Neural cell (in vitro differentiated cells): ENCODE results near the gene KIF20B.

Experiments
- EP300 ChIP-seq: fragments of 450-650 bp; conservative IDR thresholded peaks from 2 replicates; pipeline ENCODE4 v1.6.1; 2014; ENCODE audit warnings: antibody characterized with exemption, mild to moderate bottlenecking, moderate library complexity; ENCODE audit not compliant: poor library complexity, severe bottlenecking
- EZH2 ChIP-seq: fragments of 200-600, 300-800 bp; shearing (Covaris generic), sonication (generic); IDR thresholded peaks from 2 replicates; pipeline ENCODE4 v1.6.1; 2014; ENCODE audit warnings: antibody characterized with exemption, low read length, borderline replicate concordance, mild to moderate bottlenecking; ENCODE audit not compliant: insufficient read depth, poor library complexity, severe bottlenecking
- RAD21 ChIP-seq: fragments of 450-650 bp; conservative IDR thresholded peaks from 2 replicates; pipeline ENCODE4 v1.6.1; 2014; ENCODE audit warnings: antibody characterized with exemption, mild to moderate bottlenecking, moderate library complexity
- SMC3 ChIP-seq: fragments of 450-650 bp; conservative IDR thresholded peaks from 2 replicates; pipeline ENCODE4 v1.6.1; 2014; ENCODE audit warnings: antibody characterized with exemption, mild to moderate bottlenecking, moderate library complexity; ENCODE audit not compliant: poor library complexity
- TAF1 ChIP-seq: IDR thresholded peaks from 2 replicates; pipeline ENCODE4 v1.6.1; 2012; ENCODE audit warnings: low read depth
- TF ChIP-seq, protein P1 (sequence below): IDR thresholded peaks from 2 replicates; pipeline ENCODE4 v1.6.1; 2012; ENCODE audit warnings: borderline replicate concordance
- TF ChIP-seq, protein P2 (sequence below): fragments of 450-650 bp; IDR thresholded peaks from 2 replicates; pipeline ENCODE4 v1.5.1; 2014; ENCODE audit warnings: antibody characterized with exemption, mild to moderate bottlenecking, moderate library complexity; ENCODE audit not compliant: poor library complexity, severe bottlenecking

DNA sequence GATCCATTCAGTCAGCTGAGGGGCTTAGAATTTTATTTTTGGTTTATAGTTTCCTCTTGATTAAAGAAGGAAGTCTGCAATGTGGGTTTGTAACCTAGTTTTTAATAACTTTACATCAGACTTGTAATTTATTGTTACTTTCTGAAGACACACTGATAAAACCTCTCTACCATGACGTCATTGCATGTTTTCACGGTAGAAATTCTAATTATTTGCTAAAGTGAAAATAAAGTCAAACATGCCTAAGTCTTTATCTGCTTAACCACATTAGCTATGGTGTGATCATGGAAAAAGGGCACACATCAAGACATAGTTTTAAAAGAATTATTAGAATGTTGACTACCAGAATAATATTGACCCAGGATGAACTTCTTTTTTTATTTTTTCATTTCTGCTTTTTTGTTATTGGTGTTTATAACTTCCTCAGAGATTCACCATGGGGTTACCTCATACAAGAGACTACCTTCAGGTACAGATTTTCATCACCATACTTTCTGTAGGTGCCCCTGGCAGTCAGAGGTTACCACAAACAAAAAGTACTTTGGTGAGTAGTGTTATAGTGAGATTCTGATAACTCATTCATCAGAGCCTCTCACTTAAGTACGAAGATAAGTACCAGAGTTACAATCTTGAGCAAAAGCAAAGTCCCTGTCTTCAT lies 49.3 kb upstream of the KIF20B start:
- TF ChIP-seq, protein P1, sequence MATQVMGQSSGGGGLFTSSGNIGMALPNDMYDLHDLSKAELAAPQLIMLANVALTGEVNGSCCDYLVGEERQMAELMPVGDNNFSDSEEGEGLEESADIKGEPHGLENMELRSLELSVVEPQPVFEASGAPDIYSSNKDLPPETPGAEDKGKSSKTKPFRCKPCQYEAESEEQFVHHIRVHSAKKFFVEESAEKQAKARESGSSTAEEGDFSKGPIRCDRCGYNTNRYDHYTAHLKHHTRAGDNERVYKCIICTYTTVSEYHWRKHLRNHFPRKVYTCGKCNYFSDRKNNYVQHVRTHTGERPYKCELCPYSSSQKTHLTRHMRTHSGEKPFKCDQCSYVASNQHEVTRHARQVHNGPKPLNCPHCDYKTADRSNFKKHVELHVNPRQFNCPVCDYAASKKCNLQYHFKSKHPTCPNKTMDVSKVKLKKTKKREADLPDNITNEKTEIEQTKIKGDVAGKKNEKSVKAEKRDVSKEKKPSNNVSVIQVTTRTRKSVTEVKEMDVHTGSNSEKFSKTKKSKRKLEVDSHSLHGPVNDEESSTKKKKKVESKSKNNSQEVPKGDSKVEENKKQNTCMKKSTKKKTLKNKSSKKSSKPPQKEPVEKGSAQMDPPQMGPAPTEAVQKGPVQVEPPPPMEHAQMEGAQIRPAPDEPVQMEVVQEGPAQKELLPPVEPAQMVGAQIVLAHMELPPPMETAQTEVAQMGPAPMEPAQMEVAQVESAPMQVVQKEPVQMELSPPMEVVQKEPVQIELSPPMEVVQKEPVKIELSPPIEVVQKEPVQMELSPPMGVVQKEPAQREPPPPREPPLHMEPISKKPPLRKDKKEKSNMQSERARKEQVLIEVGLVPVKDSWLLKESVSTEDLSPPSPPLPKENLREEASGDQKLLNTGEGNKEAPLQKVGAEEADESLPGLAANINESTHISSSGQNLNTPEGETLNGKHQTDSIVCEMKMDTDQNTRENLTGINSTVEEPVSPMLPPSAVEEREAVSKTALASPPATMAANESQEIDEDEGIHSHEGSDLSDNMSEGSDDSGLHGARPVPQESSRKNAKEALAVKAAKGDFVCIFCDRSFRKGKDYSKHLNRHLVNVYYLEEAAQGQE = no peak
- TF ChIP-seq, protein P2, sequence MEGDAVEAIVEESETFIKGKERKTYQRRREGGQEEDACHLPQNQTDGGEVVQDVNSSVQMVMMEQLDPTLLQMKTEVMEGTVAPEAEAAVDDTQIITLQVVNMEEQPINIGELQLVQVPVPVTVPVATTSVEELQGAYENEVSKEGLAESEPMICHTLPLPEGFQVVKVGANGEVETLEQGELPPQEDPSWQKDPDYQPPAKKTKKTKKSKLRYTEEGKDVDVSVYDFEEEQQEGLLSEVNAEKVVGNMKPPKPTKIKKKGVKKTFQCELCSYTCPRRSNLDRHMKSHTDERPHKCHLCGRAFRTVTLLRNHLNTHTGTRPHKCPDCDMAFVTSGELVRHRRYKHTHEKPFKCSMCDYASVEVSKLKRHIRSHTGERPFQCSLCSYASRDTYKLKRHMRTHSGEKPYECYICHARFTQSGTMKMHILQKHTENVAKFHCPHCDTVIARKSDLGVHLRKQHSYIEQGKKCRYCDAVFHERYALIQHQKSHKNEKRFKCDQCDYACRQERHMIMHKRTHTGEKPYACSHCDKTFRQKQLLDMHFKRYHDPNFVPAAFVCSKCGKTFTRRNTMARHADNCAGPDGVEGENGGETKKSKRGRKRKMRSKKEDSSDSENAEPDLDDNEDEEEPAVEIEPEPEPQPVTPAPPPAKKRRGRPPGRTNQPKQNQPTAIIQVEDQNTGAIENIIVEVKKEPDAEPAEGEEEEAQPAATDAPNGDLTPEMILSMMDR = no peak
- no peak for TF ChIP-seq EZH2
- no peak for TF ChIP-seq TAF1
- TF ChIP-seq SMC3 = no peak
- TF ChIP-seq RAD21 = no peak
- no peak for TF ChIP-seq EP300
